ENCODE measurements around the gene GNB5.

GRCh38 chr15:52159645-52160044, 31.5 kb downstream of the GNB5 start:
- TF ChIP-seq SMAD1 (CRISPR knock-in tag; IDR thresholded peaks at IDR 0.05; ENCODE audit: borderline replicate concordance, low read depth) (no peak), HNRNPL (IDR thresholded peaks at IDR 0.05; ENCODE audit: low read depth, low read length) (no peak), TERF1 (CRISPR knock-in tag; IDR thresholded peaks at IDR 0.05) (no peak), ZNF382 (CRISPR knock-in tag; IDR thresholded peaks at IDR 0.05; ENCODE audit: borderline replicate concordance) (no peak), EED (CRISPR knock-in tag; IDR thresholded peaks at IDR 0.05) (no peak), ZBTB42 (CRISPR knock-in tag; IDR thresholded peaks at IDR 0.05) (no peak), TOPORS (CRISPR knock-in tag; IDR thresholded peaks at IDR 0.05) (no peak), ZNF282 (IDR thresholded peaks at IDR 0.05; ENCODE audit: partially characterized antibody) (no peak), IRF2 (CRISPR knock-in tag; IDR thresholded peaks at IDR 0.05) (no peak), CHD4 (IDR thresholded peaks at IDR 0.05; ENCODE audit: borderline replicate concordance, low read length) (no peak), ZNF232 (CRISPR knock-in tag; IDR thresholded peaks at IDR 0.05; ENCODE audit: borderline replicate concordance) (no peak), NCOA2 (CRISPR knock-in tag; IDR thresholded peaks at IDR 0.05) (no peak)

All from HepG2 (cell line).